HL-60 (cell line): ENCODE measurements around the gene BPHL.

Experiments
- GABPA ChIP-seq: IDR thresholded peaks from 2 replicates; pipeline ENCODE4 v1.6.1; 2012; ENCODE audit warnings: low read depth
- POLR2AphosphoS5 ChIP-seq: IDR thresholded peaks from 2 replicates; pipeline ENCODE4 v1.6.1; 2012; ENCODE audit warnings: low read depth
- SPI1 ChIP-seq: IDR thresholded peaks from 2 replicates; pipeline ENCODE4 v1.6.1; 2012; ENCODE audit warnings: low read depth, mild to moderate bottlenecking, borderline replicate concordance
- TF ChIP-seq, protein P1 (sequence below): IDR thresholded peaks from one replicate; pipeline ENCODE4 v1.5.1; 2011; ENCODE audit warnings: low read length, control low read depth, inconsistent platforms; ENCODE audit not compliant: insufficient read depth
- TF ChIP-seq, protein P2 (sequence below): IDR thresholded peaks from 2 replicates; pipeline ENCODE4 v1.6.1; 2012; ENCODE audit warnings: low read depth; ENCODE audit not compliant: insufficient replicate concordance

DNA sequence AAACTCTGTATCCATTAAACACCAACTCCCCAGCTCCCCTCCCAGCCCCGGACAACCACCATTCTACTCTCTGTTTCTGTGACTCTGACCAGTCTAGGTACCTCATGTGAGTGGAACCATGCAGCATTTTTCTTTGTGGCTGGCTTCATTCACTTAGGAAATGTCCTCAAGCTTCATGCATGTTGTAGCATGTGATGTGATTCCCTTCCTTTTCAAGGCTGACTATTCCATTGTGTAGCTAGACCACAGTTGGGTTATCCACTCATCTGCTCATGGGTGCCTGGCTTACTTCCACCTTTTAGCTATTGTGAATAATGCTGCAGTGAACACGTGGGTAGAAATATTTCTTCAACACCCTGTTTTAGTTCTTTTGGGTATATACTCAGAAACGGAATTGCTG is 8.8 kb upstream of the BPHL start:
- TF ChIP-seq, protein P1, sequence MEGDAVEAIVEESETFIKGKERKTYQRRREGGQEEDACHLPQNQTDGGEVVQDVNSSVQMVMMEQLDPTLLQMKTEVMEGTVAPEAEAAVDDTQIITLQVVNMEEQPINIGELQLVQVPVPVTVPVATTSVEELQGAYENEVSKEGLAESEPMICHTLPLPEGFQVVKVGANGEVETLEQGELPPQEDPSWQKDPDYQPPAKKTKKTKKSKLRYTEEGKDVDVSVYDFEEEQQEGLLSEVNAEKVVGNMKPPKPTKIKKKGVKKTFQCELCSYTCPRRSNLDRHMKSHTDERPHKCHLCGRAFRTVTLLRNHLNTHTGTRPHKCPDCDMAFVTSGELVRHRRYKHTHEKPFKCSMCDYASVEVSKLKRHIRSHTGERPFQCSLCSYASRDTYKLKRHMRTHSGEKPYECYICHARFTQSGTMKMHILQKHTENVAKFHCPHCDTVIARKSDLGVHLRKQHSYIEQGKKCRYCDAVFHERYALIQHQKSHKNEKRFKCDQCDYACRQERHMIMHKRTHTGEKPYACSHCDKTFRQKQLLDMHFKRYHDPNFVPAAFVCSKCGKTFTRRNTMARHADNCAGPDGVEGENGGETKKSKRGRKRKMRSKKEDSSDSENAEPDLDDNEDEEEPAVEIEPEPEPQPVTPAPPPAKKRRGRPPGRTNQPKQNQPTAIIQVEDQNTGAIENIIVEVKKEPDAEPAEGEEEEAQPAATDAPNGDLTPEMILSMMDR, result no peak
- no peak for TF ChIP-seq GABPA
- TF ChIP-seq, protein P2, sequence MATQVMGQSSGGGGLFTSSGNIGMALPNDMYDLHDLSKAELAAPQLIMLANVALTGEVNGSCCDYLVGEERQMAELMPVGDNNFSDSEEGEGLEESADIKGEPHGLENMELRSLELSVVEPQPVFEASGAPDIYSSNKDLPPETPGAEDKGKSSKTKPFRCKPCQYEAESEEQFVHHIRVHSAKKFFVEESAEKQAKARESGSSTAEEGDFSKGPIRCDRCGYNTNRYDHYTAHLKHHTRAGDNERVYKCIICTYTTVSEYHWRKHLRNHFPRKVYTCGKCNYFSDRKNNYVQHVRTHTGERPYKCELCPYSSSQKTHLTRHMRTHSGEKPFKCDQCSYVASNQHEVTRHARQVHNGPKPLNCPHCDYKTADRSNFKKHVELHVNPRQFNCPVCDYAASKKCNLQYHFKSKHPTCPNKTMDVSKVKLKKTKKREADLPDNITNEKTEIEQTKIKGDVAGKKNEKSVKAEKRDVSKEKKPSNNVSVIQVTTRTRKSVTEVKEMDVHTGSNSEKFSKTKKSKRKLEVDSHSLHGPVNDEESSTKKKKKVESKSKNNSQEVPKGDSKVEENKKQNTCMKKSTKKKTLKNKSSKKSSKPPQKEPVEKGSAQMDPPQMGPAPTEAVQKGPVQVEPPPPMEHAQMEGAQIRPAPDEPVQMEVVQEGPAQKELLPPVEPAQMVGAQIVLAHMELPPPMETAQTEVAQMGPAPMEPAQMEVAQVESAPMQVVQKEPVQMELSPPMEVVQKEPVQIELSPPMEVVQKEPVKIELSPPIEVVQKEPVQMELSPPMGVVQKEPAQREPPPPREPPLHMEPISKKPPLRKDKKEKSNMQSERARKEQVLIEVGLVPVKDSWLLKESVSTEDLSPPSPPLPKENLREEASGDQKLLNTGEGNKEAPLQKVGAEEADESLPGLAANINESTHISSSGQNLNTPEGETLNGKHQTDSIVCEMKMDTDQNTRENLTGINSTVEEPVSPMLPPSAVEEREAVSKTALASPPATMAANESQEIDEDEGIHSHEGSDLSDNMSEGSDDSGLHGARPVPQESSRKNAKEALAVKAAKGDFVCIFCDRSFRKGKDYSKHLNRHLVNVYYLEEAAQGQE, result no peak
- TF ChIP-seq POLR2AphosphoS5, result no peak
- no peak for TF ChIP-seq SPI1
